Suprapubic skin (tissue), 3 donors: Measurements from ENCODE around the gene C1QTNF5.

Experiments
- CTCF ChIP-seq, 2 donors: fragments of 200-600 bp in 1 of 2; fragments of 450-650 bp in 1 of 2; sonication (generic) in 1 of 2; IDR thresholded peaks; one replicate each; pipeline ENCODE4 v1.5.1; 2016 to 2019; ENCODE audit warnings: antibody characterized with exemption in 2 of 2, mild to moderate bottlenecking in 1 of 2, moderate library complexity in 1 of 2
- POLR2A ChIP-seq, 2 donors: fragments of 450-650 bp; IDR thresholded peaks; one replicate each; pipeline ENCODE4 v1.6.1; 2017; ENCODE audit warnings: antibody characterized with exemption in 2 of 2, mild to moderate bottlenecking in 2 of 2, moderate library complexity in 2 of 2

GRCh38 chr11:119307974-119308373 lies 32.7 kb downstream of the C1QTNF5 start:
- no peak for TF ChIP-seq CTCF (IDR thresholded peaks at IDR 0.05)
- no peak for TF ChIP-seq POLR2A (IDR thresholded peaks at IDR 0.05)
